HEK293T (cell line): ENCODE measurements around the gene AOPEP.

ENCODE experiments used
- BHLHE40 ChIP-seq: fragments of 450-650 bp; IDR thresholded peaks from 2 replicates; pipeline ENCODE4 v1.6.1; 2016; ENCODE audit warnings: mild to moderate bottlenecking, moderate library complexity, borderline replicate concordance
- CTBP1 ChIP-seq: fragments of 450-650 bp; IDR thresholded peaks from 2 replicates; pipeline ENCODE4 v1.6.1; 2016; ENCODE audit warnings: borderline replicate concordance
- FOXA1 ChIP-seq: fragments of 450-650 bp; IDR thresholded peaks from 2 replicates; pipeline ENCODE4 v1.6.1; 2016; ENCODE audit warnings: mild to moderate bottlenecking
- FOXK2 ChIP-seq: fragments of 450-650 bp; IDR thresholded peaks from 2 replicates; pipeline ENCODE4 v1.6.1; 2016; ENCODE audit warnings: mild to moderate bottlenecking
- HDGF ChIP-seq: fragments of 450-650 bp; IDR thresholded peaks from 2 replicates; pipeline ENCODE4 v1.6.1; 2017; ENCODE audit warnings: antibody characterized with exemption, borderline replicate concordance
- L3MBTL2 ChIP-seq: fragments of 450-650 bp; conservative IDR thresholded peaks from 2 replicates; pipeline ENCODE4 v1.6.1; 2016; ENCODE audit warnings: mild to moderate bottlenecking
- NFRKB ChIP-seq: fragments of 450-650 bp; IDR thresholded peaks from 2 replicates; pipeline ENCODE4 v1.6.1; 2016; ENCODE audit warnings: mild to moderate bottlenecking, moderate library complexity
- SUZ12 ChIP-seq: fragments of 450-650 bp; IDR thresholded peaks from 2 replicates; pipeline ENCODE4 v1.6.1; 2016; ENCODE audit warnings: mild to moderate bottlenecking
- ZNF384 ChIP-seq: fragments of 450-650 bp; IDR thresholded peaks from 2 replicates; pipeline ENCODE4 v1.6.1; 2016

DNA sequence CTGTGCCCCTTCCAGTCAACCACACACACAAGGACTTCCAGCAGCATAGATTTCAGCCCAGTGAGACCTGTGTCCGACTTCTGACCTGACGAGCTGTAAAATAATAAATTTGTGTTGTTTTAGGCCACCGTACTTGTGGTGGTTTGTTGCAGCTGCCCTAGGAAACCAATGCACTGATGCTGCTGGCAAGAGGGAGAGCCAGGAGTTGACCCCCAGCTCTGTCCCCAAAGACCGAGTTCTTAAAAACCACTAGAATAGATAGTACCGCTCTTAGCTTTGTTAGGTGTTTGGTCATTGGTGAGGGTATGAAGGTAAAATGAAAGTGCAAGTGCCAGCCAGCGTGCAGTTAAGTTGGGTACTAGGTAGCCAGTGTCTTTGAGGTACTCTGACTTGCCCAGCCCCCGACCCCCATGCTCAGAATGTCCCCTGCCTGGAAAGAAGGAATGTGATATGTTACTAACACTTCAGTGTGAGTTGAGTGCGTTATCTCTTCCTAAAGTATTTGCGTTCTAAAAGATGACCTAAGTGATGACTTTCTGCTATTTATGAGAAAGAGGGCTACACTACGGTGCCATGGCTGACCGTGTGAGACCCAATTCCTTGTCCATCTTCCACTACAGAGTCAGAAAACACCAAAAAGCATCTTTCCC lies 185.6 kb downstream of the AOPEP start:
- TF ChIP-seq FOXK2 (no peak), ZNF384 (no peak), CTBP1 (no peak), NFRKB (no peak), SUZ12 (no peak), FOXA1 (no peak), L3MBTL2 (no peak), BHLHE40 (no peak), HDGF (no peak)
